LoVo (cell line): Measurements from ENCODE around the gene LMO4.

Source experiments
- DNase-seq: peaks from one replicate; pipeline ENCODE4 v3.0.0-alpha.2; 2016; ENCODE audit warnings: low spot score

LMO4 gene

GRCh38 chr1:87327376-87328271 is 1.1 kb upstream of the LMO4 start:
- peak; percentile 2 for DNase-seq

GRCh38 chr1:87329051-87329525 is 408 bp downstream of the LMO4 start:
- peak; percentile 39 for DNase-seq

GRCh38 chr1:87329526-87330056 is 911 bp downstream of the LMO4 start:
- no peak for DNase-seq

- peak; percentile 20 for DNase-seq
Observed at GRCh38 chr1:87330057-87330884, 1.6 kb downstream of the LMO4 start.

GRCh38 chr1:87330885-87331364 is 2.2 kb downstream of the LMO4 start:
- DNase-seq: no peak

- peak; percentile 65 for DNase-seq
Observed at GRCh38 chr1:87331365-87332241, 2.9 kb downstream of the LMO4 start.

- DNase-seq: no peak
Observed at GRCh38 chr1:87333692-87334347, 5.1 kb downstream of the LMO4 start.

- DNase-seq: peak; percentile 15
Observed at GRCh38 chr1:87334351-87335174, 5.9 kb downstream of the LMO4 start.

GRCh38 chr1:87335175-87335884 is 6.7 kb downstream of the LMO4 start:
- peak; percentile 60 for DNase-seq

GRCh38 chr1:87336623-87337067 is 8.0 kb downstream of the LMO4 start:
- DNase-seq: no peak

GRCh38 chr1:87337606-87338005 is 8.9 kb downstream of the LMO4 start:
- no peak for DNase-seq

- no peak for DNase-seq
Observed at GRCh38 chr1:87338566-87338965, 9.9 kb downstream of the LMO4 start.

- no peak for DNase-seq
Observed at GRCh38 chr1:87344231-87344630, 15.6 kb downstream of the LMO4 start.

GRCh38 chr1:87346130-87346814 is 17.6 kb downstream of the LMO4 start:
- no peak for DNase-seq

- DNase-seq: no peak
Observed at GRCh38 chr1:87348341-87349019, 19.8 kb downstream of the LMO4 start.

- no peak for DNase-seq
Observed at GRCh38 chr1:87349036-87349435, 20.4 kb downstream of the LMO4 start.

- no peak for DNase-seq
Observed at GRCh38 chr1:87355894-87356293, 27.2 kb downstream of the LMO4 start.

- no peak for DNase-seq
Observed at GRCh38 chr1:87356591-87356990, 27.9 kb downstream of the LMO4 start.
